Cerebellar cortex (tissue), 1 donor: ENCODE measurements around the gene GCA.
A peak's percentile ranks its signal among the peaks of the same experiment; 100 is the strongest.

Experiments
- DNase-seq: peaks from one replicate; pipeline ENCODE4 v3.0.0-alpha.2; 2015; ENCODE audit warnings: low spot score

GCA gene

DNA sequence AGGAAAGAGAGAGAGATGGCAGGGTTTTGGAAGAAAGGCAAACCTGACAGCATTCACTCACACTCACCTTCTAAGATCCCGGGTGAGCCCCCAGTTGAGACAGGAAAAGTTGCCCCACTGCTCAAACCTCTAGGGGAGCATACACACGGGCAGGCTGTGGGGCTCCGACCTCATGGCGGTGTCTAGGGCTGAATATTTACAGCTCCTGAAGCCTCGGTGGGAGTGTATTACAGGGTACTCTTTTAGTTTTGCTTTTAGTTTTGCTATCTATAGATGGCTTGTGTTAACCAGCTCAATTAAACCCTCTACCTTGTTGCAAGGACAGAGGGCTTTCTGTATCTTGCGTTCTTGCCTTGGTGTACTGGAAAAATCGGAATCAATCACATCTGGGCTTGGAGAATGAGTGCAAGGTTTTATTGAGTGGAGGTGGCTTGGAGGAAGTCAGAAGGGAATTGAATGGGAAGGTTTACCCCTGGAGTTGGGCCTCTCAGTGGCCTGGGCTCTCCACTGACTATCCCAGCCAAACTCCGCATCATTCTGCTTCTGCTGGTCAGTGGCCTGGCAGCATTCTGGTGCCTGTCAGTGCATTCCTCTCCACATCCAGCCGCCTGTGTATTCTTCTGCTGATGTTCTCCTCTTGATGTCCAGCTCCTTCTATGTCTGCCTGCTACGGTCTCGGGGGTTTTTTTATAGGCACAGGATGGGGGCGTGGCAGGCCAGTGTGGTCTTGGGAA is 15.3 kb upstream of the GCA start:
- no peak for DNase-seq

DNA sequence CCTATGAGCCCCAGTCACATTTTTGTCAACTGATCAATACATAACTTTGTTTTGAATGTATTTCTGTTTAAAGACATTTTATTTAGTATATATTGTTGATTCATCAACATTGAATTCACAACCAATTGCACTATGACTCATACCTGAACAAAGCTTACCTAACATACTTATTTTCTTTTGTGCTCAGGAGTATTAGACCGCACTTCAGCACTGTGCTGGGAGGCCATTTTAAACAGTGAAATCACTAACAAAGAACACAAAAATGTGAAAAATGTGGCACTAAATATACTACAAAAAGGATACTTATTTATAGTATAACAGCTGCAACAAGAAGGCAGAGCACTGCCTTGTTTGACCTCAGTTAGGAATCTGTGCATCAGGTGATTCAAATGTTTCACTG is 13.1 kb upstream of the GCA start:
- DNase-seq = no peak

DNA sequence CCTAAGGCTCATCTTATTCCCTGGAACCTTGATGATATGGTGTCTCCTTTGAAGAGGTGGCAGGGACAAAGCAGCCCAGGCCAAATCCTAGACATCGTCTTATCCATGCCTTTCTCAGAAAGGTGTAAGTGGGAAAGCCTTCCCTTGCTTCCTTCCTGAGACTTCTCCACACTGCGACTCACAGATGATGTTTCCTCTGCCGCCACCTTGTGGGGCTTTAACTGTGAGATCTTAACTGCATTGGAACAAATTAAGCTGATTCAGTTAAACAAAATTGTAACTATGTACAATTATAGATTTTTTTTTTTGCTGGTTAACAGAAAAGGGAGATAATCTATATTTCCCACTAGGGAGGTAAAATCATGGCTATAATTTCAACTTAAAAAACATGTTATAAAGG is 10.0 kb upstream of the GCA start:
- peak; percentile 36 for DNase-seq

DNA sequence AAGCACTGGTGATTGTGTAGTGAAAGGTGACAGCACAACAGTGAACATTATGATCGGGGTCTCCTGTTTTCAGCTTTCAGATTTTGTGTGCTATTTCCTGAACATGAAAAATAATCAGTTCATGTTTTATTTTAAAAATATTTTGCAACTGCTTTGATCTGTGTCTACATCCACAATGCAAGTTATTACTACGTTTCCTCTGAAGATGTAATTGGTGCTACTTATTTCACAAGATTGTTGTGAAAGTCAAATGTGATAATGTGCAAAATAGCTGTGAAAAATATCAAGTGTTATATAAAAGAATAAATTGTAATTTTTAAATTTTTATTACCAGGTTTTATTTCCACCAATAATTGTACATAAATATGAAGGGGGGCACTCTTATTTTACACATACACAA is 6.1 kb upstream of the GCA start:
- DNase-seq = no peak

DNA sequence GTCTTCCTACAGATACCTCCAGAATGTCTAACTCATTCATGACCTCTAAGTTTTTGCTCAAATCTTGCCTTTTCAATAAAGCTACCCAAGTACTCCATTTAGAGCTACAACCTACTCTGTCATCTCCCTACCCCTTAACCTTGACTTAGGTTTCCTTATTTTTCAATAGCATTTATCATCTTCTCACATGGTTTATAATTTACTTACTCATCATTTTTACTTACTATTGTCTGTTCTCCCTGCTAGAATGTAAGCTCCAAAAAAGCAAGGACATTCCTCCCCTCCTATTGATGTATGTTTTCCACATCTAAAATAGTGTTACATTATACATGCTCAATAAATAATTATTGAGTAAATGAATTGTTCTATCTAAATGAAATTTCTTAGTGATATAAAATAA is 3.1 kb upstream of the GCA start:
- DNase-seq = no peak

DNA sequence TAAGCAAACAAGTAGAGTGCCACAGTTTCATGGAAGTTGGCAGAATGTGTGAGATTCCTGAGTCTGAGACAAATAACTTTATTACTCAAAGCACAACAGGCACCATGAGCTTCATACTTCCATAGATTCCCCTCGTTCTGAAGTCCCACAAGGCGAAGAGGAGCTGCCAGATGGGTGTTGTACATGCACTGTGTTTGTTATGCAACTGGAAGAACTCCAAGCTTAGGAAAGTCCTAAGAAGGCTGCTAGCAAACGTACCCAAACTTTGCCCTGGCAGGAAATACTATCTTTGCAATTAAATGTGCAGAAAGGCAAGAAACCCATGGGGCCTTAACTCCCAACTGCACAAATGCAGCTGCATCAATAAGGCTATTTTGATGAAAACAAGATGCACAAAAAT is 1.6 kb upstream of the GCA start:
- DNase-seq = no peak

DNA sequence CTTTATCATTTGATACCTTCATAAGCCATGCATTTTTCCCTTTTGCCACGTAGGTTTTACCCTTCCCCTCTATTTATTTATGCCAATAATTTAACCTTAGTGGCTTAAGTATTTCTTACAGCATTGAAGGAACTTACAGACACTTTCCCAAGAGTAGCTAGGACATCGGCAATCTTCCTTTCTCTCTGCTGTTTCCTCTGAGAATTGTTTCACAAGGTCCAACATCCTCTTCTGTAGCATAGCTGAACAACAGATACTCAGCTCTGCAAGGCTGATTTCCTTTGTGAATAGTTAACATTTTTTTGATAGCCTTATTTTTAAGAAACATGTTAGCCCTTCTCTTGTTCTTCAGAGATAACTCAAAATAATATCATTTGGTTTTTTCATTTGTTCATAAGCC is 1.1 kb upstream of the GCA start:
- no peak for DNase-seq

DNA sequence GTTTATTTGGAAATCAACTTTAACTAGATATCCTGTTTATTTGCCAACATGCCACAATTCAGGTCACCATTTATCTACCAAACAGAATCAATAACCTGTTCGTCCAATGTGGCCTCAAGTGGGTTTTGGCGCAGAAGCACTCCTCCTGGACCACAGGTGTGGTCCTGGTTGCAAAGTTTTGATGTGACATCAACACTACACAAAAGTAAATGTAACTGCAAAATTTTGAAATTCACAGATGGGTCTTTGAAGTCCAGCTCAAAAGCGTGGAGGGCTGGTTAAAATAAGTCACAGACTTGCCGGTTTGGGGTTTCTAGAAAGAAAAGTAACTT is 474 bp upstream of the GCA start:
- DNase-seq = no peak

DNA sequence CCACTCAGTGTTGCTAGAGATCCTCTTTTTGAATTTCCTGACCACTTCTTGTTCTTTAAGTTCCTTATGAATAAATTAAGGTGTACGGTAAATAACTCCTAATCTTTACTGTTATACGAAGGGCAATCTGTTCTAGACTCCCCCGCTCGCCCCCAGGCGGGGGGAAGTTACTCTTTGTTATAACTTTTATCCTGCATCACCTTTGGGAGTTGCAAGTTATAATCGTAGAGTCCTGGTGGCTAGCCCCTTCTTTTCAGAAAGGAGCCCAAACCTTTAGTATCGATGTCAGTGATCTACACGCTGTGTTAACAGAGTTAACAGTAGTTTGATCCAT is 652 bp downstream of the GCA start:
- DNase-seq = no peak

DNA sequence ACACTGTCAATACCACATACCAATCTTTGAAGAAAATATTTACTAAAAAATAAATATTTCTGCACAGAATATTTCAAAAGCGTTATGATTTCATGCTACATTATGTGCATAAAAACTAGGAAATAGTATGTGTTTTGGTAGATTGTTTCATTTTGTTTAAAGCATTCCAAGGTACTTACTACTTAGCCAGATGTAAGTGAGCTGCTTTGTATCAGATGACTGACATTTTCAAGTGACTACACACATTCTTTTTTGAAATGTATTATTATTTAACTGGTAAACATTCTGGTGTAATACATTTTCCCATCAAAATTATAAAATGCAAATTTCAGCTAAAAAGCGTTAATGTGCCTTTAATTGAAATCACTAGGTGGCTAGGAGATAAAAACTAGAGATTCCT is 21.5 kb downstream of the GCA start:
- DNase-seq = no peak

DNA sequence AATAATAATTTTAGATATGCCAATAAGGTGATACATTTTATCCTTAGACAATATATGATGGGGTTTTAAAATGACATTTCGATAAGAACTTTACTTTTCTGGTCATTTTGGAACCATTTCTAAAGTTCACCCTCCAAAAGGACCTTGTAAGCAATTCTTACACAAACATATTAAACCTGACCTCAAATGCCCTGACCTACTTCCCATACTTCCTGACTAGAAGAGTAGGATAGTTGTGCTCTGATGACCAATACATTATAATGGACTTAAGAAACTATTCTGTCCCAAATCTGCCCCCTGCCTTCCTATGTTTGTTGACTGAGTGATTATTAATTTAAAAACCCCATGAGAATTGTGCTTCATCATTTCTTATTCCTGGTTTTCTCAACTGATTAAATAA is 24.6 kb downstream of the GCA start:
- DNase-seq = no peak

DNA sequence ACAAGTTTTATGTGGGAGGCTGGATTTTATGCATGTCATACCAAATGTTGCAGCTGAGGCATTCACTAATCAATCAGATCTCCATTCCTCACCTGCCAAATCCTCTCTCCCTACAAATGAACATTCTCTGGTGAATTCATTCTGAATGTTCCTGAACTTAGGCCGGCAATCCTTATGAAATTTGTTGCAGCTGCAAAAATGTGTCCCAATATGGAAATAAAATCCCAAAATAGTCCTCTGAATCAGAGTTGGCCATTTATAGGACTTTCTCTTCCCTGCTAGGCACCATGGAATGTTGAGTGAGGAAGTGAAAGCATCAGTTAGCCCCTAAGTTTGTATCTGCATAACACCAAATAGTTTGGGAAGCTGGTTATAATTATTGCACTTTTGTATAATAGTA is 25.6 kb downstream of the GCA start:
- no peak for DNase-seq

DNA sequence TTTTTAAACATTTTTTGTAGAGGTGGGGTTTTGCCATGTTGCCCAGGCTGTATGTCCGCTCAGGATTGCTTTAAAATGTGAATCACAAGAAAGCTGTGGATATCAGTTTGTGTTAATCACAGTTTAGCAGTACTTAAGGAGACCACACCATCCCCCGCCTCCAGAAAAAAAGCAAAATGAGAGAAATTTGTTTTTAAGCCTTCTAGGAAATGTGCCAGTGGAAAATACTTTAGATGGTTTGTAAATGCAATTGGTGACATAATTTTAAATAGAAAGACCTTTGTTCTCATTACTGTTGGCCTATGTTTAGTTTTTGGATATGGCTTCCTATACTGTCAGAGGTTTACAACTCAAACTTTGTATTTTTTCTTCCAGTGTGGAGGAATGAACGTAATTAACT is 27.0 kb downstream of the GCA start:
- DNase-seq = no peak

DNA sequence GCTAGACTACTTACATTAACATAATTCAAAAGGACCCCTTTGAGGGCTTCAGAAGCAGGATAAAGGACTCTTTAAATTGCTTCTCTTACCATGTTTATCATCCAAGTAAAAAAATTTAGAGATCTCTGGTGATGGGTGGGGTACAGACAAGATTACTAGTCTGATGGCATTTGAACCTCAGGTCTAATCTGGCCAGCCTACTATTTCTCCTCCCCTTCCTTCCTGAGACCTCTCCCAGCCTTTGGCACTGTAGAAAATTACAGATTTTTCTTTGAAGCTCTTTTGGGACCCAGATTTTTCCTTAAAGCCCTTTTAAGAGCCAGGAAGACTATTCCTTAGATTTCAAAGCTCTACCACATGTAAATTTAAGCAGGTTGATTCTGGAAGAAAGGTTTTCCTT is 28.9 kb downstream of the GCA start:
- DNase-seq = no peak

DNA sequence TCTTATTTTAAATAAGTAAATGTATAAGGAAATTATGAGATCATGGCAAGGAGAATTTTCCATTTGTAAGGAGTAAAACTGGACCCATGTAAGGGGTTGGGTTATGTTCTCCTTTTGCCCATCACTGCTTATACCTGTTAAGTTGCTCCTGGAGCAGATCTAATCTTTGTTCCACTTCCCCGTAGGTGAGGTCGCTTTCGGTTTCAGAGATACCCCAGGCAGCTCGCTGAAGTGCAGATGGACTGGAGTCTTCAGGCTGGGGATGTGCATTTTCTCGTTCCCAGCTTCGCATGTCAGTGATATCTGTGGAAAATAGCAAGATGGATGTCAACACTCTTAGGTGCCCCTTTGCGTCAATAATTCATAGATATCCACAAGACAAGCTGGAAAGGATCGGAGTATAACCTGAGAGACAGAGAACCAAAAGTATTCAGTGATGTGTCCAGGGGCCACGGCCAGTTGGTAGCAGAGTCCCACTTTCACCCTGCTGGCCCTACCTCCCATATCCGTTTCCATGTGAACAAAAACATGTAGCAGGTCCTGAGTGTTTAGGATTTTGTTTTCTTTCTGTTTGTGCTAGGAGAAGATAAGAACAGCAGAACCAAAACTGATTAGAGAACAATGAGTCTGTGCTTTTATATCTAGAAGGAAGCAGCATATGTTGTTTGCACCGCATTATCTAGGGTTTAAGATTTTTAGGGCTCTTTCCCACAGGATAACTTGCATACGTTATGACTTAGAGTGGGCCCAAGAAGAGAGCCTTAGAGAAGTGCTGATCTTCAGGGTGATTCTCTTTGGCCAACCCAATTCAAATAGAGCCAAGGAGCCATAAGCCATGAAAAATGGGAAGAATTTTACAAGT is 36.0 kb downstream of the GCA start:
- no peak for DNase-seq

DNA sequence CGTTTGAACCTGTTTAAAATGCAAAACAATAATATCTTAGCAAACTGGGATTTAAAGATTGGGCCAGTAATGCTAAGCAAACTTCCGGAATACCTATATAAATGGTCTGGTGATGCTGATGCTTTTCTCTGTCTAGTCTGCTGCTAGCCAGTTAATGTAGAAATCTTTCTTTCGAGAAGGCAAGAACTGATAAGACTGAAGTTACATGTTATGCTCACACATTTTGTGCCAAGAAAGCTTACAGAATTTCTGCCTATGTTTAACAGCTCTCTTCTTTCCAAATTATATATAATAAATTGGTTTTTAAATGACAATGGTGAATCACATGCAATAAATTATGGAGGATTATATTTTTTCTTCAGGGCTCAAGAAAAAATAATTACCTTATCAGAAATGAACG is 37.9 kb downstream of the GCA start:
- DNase-seq = no peak

DNA sequence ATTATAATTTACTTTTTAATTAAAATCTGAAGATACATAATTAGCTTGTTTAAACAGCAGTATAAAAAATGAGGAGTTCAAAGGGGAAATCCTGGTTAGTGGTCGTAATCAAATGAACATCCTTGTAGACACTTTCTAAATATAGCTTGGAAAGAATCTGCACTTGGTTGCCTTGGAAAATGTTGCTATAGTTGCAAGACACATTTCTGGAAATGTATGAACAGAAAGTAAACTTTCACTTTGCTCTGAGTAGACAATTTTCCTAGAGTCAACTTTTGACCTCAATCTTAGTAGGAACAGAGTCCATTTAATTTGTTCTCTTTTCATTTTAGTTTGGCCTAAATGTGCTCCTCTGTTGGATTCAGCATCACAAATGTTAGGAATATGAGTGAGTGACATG is 38.3 kb downstream of the GCA start:
- no peak for DNase-seq

DNA sequence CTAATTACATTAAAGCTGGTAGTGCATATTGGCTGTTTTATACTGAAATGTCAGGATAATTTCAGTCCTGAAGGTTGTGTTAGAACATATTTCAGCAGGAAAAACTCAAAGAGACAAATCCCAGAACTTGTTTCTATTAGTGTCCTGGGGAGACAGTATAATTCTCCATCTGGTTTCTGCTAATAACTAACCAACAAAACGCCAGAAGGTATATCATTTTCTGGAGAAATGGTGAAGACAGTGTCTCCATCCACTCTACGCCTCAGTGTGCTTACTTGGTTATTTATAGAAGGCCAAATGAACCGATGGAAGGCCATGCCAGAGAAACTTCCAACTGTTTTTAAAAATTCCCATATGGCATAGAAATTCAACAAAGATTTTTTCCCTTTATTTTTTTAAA is 41.6 kb downstream of the GCA start:
- peak; percentile 93 for DNase-seq

DNA sequence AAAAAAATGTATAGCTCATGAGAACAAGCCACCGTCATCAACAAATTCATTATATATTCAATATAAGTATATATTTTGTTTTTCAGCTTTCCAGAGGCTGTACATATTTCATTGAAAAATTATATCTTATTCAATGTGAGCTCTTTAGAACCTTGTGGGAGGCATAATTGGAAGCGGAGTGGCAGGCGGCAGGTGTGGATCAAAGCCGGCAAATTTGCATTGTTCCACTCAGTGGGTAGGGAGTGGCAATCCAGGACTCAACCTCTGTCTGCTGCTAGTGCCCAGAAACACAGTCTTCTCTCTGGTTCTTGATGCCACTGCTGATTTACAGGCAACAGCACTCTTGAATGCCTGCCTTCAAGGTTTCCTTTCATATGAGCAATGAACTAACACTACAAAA is 46.9 kb downstream of the GCA start:
- no peak for DNase-seq

DNA sequence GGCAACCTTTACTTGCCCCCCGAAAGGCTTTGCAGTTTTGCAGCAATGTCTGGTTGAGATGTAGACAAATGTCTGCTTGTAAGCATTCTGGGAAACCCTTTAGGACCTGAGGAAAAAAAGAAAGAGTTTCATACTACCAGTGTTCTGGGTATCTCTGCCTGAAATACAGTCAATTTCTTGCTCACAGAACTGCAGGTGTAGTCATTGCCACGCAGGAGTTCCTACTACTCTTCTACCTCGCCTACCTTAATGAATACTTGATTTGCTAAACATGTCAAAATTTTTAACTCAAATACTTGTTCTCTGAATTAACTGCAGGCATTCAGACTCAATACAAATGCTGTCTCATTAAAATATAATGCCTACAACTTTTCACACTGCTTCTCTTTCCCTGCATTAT is 56.4 kb downstream of the GCA start:
- no peak for DNase-seq

DNA sequence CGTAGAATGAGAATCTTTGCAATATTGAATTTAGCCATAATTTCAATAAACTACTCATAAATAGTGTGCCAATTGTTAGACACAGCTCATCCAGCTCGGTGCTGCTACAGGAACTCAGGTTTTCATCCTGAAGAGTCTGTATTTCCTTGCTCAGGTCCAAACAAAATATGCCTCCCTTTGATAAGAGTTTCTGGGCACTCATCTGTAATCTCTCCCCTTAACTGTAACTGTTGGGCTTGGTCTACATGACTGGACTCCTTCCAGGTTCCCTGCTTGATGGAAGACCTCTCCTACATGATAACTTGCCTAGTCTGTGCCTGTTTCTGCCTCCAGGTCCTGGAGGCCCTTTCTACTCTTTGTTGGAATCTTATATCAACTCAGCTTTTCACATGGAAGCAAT is 57.9 kb downstream of the GCA start:
- DNase-seq = no peak

DNA sequence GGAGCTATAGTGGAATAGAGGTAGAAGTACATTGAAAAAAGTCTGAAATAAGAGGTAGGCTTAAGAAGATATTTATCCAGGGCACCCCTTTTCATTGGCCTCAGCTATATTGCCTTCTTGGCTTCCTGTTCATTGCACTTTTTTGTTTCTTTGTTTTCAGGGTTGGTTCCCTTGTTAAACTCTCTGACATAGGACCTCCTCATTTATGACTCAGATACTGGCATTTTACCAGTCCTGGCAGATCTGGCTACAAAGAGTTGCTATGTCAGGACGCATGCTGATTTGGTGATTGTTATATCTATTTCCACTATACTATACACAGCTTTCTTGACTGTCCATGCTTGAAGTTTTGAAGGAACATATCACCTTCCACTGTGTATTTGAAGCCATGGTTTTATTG is 60.0 kb downstream of the GCA start:
- DNase-seq = no peak
